ENCODE measurements around the gene VPS45. TPM values are rescaled to one million over a fixed set of nuclear protein-coding genes. Genes with fewer than 3 reads are reported as not detected.

The VPS45 gene
- total RNA-seq, 1 donor from 2014 or later, result 34.0 TPM

DNA sequence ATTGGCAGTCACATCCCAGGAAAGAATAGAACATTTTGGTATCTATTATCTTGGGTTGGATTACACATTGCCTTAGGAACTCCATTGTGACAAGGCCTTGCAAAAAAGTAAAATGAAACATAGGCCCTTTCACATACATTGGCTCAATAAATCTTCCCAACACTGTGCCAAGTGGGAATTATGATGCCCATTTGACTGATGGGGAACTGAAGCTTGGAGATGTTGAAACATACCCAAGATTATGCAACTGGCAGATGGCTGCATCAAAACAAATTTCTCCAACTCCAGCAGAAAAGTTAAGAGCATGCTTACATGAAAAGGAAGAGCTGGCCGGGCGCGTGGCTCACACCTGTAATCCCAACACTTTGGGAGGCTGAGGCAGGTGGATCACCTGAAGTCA is 109.0 kb downstream of the VPS45 start:
- no peak for FAIRE-seq
- H3K36me3 ChIP-seq (ENCODE audit: insufficient read depth, low read length), result no peaks in the 10 kb centered on the region
- DNase-seq (ENCODE audit: low read depth), result no peak
- H3K27ac Mint-ChIP-seq (ENCODE audit: unreplicated experiment), result no peak overlapping the region
- H3K4me3 Mint-ChIP-seq (ENCODE audit: unreplicated experiment), result no peak overlapping the region
- no peak overlapping the region for H3K27ac ChIP-seq (ENCODE audit: low read depth, low read length)
- no peaks in the 10 kb centered on the region for H3K9me3 Mint-ChIP-seq (ENCODE audit: unreplicated experiment)
- no peaks in the 10 kb centered on the region for H4K20me1 ChIP-seq (ENCODE audit: insufficient read depth, low read length)
- H3K9me3 ChIP-seq (ENCODE audit: insufficient read depth, low read depth, low read length), result no peaks in the 10 kb centered on the region
- H3K27me3 Mint-ChIP-seq (ENCODE audit: low read depth, unreplicated experiment), result no peaks in the 10 kb centered on the region
- no peak overlapping the region for H3K9ac ChIP-seq (ENCODE audit: low read length)
- H3K4me1 Mint-ChIP-seq (ENCODE audit: low read depth, unreplicated experiment), result peaks cover 15% of the 10 kb centered on the region
- peaks cover 7% of the 10 kb centered on the region for H3K4me1 ChIP-seq (ENCODE audit: insufficient read depth, low read length)
- H3K4me2 ChIP-seq (ENCODE audit: low read length), result no peak overlapping the region
- no peak overlapping the region for H2AFZ ChIP-seq (ENCODE audit: low read depth, low read length)
- TF ChIP-seq EZH2 (IDR thresholded peaks at IDR 0.05; ENCODE audit: insufficient read depth, low read length), result no peak
- H3K4me3 ChIP-seq (ENCODE audit: insufficient read depth, low read depth, low read length), result no peak overlapping the region
- H3K36me3 Mint-ChIP-seq (ENCODE audit: low read depth, unreplicated experiment), result no peaks in the 10 kb centered on the region
- no peaks in the 10 kb centered on the region for H3K79me2 ChIP-seq (ENCODE audit: insufficient read depth, low read length)
- no peaks in the 10 kb centered on the region for H3K27me3 ChIP-seq (ENCODE audit: insufficient read depth, low read length)

DNA sequence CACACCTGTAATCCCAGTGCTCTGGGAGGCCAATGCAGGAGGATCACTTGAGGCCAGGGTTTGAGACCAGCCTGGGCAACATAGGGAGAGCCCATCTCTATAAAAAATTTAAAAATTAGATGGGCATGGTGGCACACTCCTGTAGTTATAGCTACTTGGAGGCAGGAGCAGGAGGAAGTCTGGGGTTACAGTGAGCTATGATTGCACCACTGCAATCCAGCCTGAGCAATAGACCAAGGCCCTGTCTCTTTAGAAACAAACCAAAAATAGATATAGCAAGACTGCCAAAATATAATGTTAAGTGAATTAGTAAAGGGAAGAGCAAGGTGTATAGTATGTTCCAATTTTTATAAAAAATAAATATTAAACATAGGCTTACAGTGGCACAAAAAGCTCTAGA is 111.0 kb downstream of the VPS45 start:
- H3K4me3 ChIP-seq (ENCODE audit: insufficient read depth, low read depth, low read length), result no peak overlapping the region

GRCh38 chr1:150179867-150180266 is 112.3 kb downstream of the VPS45 start:
- no peak overlapping the region for H2AFZ ChIP-seq (ENCODE audit: low read depth, low read length)
- no peak overlapping the region for H3K4me3 ChIP-seq (ENCODE audit: insufficient read depth, low read depth, low read length)
- FAIRE-seq (no peak), DNase-seq (ENCODE audit: low read depth) (no peak)
- Mint-ChIP-seq H3K4me1 (ENCODE audit: low read depth, unreplicated experiment) (no peaks in the 10 kb centered on the region), H3K27ac (ENCODE audit: unreplicated experiment) (no peak overlapping the region), H3K9me3 (ENCODE audit: unreplicated experiment) (no peaks in the 10 kb centered on the region), H3K27me3 (ENCODE audit: low read depth, unreplicated experiment) (no peaks in the 10 kb centered on the region), H3K4me3 (ENCODE audit: unreplicated experiment) (no peak overlapping the region), H3K36me3 (ENCODE audit: low read depth, unreplicated experiment) (no peaks in the 10 kb centered on the region)
- H3K9ac ChIP-seq (ENCODE audit: low read length), result no peak overlapping the region
- no peaks in the 10 kb centered on the region for H3K36me3 ChIP-seq (ENCODE audit: insufficient read depth, low read length)
- no peaks in the 10 kb centered on the region for H3K9me3 ChIP-seq (ENCODE audit: insufficient read depth, low read depth, low read length)
- no peak for TF ChIP-seq CTCF (IDR thresholded peaks at IDR 0.05; ENCODE audit: insufficient read depth, low read depth, low read length)
- no peak for TF ChIP-seq EZH2 (IDR thresholded peaks at IDR 0.05; ENCODE audit: insufficient read depth, low read length)
- no peaks in the 10 kb centered on the region for H4K20me1 ChIP-seq (ENCODE audit: insufficient read depth, low read length)
- no peaks in the 10 kb centered on the region for H3K27me3 ChIP-seq (ENCODE audit: insufficient read depth, low read length)
- no peak overlapping the region for H3K4me2 ChIP-seq (ENCODE audit: low read length)
- no peaks in the 10 kb centered on the region for H3K79me2 ChIP-seq (ENCODE audit: insufficient read depth, low read length)
- H3K4me1 ChIP-seq (ENCODE audit: insufficient read depth, low read length), result no peaks in the 10 kb centered on the region
- no peak overlapping the region for H3K27ac ChIP-seq (ENCODE audit: low read depth, low read length)

More for the DNA sequence above, 111.0 kb downstream of the VPS45 start:
- Mint-ChIP-seq H3K27me3 (ENCODE audit: low read depth, unreplicated experiment) (no peaks in the 10 kb centered on the region), H3K36me3 (ENCODE audit: low read depth, unreplicated experiment) (no peaks in the 10 kb centered on the region), H3K4me3 (ENCODE audit: unreplicated experiment) (no peak overlapping the region), H3K9me3 (ENCODE audit: unreplicated experiment) (no peaks in the 10 kb centered on the region), H3K4me1 (ENCODE audit: low read depth, unreplicated experiment) (peaks cover under 1% of the 10 kb centered on the region), H3K27ac (ENCODE audit: unreplicated experiment) (no peak overlapping the region)
- no peak for TF ChIP-seq EZH2 (IDR thresholded peaks at IDR 0.05; ENCODE audit: insufficient read depth, low read length)
- TF ChIP-seq CTCF (IDR thresholded peaks at IDR 0.05; ENCODE audit: insufficient read depth, low read depth, low read length), result no peak
- no peak overlapping the region for H3K9ac ChIP-seq (ENCODE audit: low read length)
- H3K27me3 ChIP-seq (ENCODE audit: insufficient read depth, low read length), result no peaks in the 10 kb centered on the region
- no peaks in the 10 kb centered on the region for H3K4me1 ChIP-seq (ENCODE audit: insufficient read depth, low read length)
- DNase-seq (ENCODE audit: low read depth), result no peak
- H3K27ac ChIP-seq (ENCODE audit: low read depth, low read length), result no peak overlapping the region
- H3K79me2 ChIP-seq (ENCODE audit: insufficient read depth, low read length), result no peaks in the 10 kb centered on the region
- no peaks in the 10 kb centered on the region for H3K36me3 ChIP-seq (ENCODE audit: insufficient read depth, low read length)
- no peak for FAIRE-seq
- H2AFZ ChIP-seq (ENCODE audit: low read depth, low read length), result no peak overlapping the region
- H3K9me3 ChIP-seq (ENCODE audit: insufficient read depth, low read depth, low read length), result no peaks in the 10 kb centered on the region
- H3K4me2 ChIP-seq (ENCODE audit: low read length), result no peak overlapping the region
- no peaks in the 10 kb centered on the region for H4K20me1 ChIP-seq (ENCODE audit: insufficient read depth, low read length)
